ENCODE data around the gene SNAI3.
A peak's percentile ranks its signal among the peaks of the same experiment; 100 is the strongest.

SNAI3 gene

GRCh38 chr16:88712362-88712979 is 26.2 kb upstream of the SNAI3 start:
- DNase-seq (ENCODE audit: low read depth), result no peak
- TF ChIP-seq CTCF (conservative IDR thresholded peaks at IDR 0.05; ENCODE audit: control insufficient read depth, insufficient read depth, low read depth, low read length), result no peak
- H3K4me3 ChIP-seq (ENCODE audit: control insufficient read depth, low read depth, low read length), result no peak overlapping the region

DNA sequence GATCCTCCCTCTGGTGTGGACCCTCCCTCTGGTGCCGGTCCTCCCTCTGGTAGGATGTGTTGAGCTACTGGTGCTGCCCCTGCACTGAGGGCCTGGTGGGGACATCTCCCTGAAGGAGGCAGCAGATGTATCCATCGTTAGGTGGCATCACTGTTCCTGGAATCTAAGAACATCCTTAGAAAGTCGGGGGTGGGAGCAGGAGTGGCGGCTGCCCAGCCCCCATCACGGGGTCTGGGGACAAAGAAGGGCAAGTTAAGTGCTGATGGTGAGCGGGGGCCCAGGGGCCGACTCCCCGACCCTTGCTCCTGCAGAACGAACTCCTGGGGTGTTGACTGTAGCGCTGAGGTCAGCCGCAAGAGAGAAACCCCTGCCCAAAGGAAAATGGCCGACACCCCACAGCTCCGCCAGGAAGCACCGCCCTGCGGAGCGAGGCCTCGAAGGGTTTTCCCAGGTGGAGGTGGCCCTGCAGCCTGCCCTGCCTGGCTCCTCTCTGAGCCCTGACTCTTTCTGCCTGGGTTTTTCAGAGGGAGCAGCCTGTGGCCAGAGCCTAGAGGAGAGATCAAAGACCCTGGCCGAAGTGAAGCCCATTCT is 25.5 kb upstream of the SNAI3 start:
- no peak for DNase-seq (ENCODE audit: low read depth)
- TF ChIP-seq CTCF (conservative IDR thresholded peaks at IDR 0.05; ENCODE audit: control insufficient read depth, insufficient read depth, low read depth, low read length), result no peak
- no peak overlapping the region for H3K4me3 ChIP-seq (ENCODE audit: control insufficient read depth, low read depth, low read length)

DNA sequence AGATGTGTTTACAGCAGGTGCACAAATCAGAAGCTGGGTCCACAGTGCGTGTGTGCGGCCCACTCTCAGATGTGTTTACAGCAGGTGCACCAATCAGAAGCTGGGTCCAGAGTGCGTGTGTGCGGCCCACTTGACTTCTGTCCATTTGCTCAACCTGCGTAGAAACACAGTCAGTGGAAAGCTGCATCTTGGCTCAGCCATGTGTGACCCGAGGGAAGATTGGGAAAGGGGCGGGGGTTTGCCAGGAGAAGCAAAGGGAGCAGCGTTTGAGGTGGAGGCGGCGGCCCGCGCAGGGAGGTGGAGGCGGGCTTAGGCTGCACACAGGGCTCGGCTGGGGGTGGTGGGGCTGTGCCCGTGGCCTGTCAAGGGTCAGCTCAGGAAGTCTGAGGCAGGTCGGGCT is 24.2 kb upstream of the SNAI3 start:
- no peak for DNase-seq (ENCODE audit: low read depth)
- no peak overlapping the region for H3K4me3 ChIP-seq (ENCODE audit: control insufficient read depth, low read depth, low read length)
- no peak for TF ChIP-seq CTCF (conservative IDR thresholded peaks at IDR 0.05; ENCODE audit: control insufficient read depth, insufficient read depth, low read depth, low read length)

GRCh38 chr16:88706965-88707826 is 20.9 kb upstream of the SNAI3 start:
- TF ChIP-seq CTCF (conservative IDR thresholded peaks at IDR 0.05; ENCODE audit: control insufficient read depth, insufficient read depth, low read depth, low read length), result no peak
- no peak for DNase-seq (ENCODE audit: low read depth)
- H3K4me3 ChIP-seq (ENCODE audit: control insufficient read depth, low read depth, low read length), result peak overlapping the region; percentile 91

GRCh38 chr16:88706229-88706964 is 20.1 kb upstream of the SNAI3 start, which contains the start of the genes CTU2 and RNF166:
TSS of gene CTU2 (plus strand) at chr16:88706503. CDS start at chr16:88706531, 28 bp downstream.
TSS of gene RNF166 (minus strand) at chr16:88706408. CDS start at chr16:88706325, 83 bp downstream.
- peak; percentile 81 for DNase-seq (ENCODE audit: low read depth)
- no peak for TF ChIP-seq CTCF (conservative IDR thresholded peaks at IDR 0.05; ENCODE audit: control insufficient read depth, insufficient read depth, low read depth, low read length)
- H3K4me3 ChIP-seq (ENCODE audit: control insufficient read depth, low read depth, low read length), result peak within 1 kb of the TSS; percentile 91

- no peak for TF ChIP-seq CTCF (conservative IDR thresholded peaks at IDR 0.05; ENCODE audit: control insufficient read depth, insufficient read depth, low read depth, low read length)
- H3K4me3 ChIP-seq (ENCODE audit: control insufficient read depth, low read depth, low read length), result peak overlapping the region; percentile 52
- no peak for DNase-seq (ENCODE audit: low read depth)
Observed at GRCh38 chr16:88705801-88706228, 19.5 kb upstream of the SNAI3 start.
